Tibial artery (tissue), 4 donors: ENCODE data around the gene RUSC1.
A peak's percentile ranks its signal among the peaks of the same experiment; 100 is the strongest.
"Not testable (repeated sequence)": the region's sequence is repeated elsewhere in the genome, so short reads cannot be mapped to it uniquely, and the experiment has no call there.

ENCODE experiments used
- DNase-seq, 2 donors: peaks; one replicate each; pipeline ENCODE4 v3.0.0-alpha.2; 2019
- H3K27ac ChIP-seq, 2 donors: fragments of 200-600 bp; sonication (generic) in 1 of 2; 1 replicate in 1 of 2; 2 replicates in 1 of 2; pipeline ENCODE4 v1.5.1; 2018 to 2019; ENCODE audit warnings: mild to moderate bottlenecking in 1 of 2
- H3K27me3 ChIP-seq, 2 donors: fragments of 200-600 bp; sonication (generic) in 1 of 2; one replicate each; pipeline versions ENCODE4 v1.5.1 to v1.6.0; 2016 to 2019
- H3K36me3 ChIP-seq, 3 donors: fragments of 200-600 bp; sonication (generic) in 2 of 3; one replicate each; pipeline ENCODE4 v1.5.1; 2016 to 2019; ENCODE audit warnings: mild to moderate bottlenecking in 2 of 3
- H3K4me1 ChIP-seq, 4 donors: fragments of 200-600 bp; sonication (generic) in 2 of 4; 1 replicate in 3 of 4; 2 replicates in 1 of 4; pipeline ENCODE4 v1.5.1; 2016 to 2019
- H3K4me3 ChIP-seq, 2 donors: fragments of 200-600 bp; sonication (generic) in 1 of 2; 1 replicate in 1 of 2; 2 replicates in 1 of 2; pipeline ENCODE4 v1.5.1; 2018 to 2019; ENCODE audit warnings: mild to moderate bottlenecking in 2 of 2
- H3K9me3 ChIP-seq, 3 donors: fragments of 200-600 bp; sonication (generic) in 1 of 3; one replicate each; pipeline ENCODE4 v1.5.1; 2016 to 2019
- CTCF ChIP-seq, 2 experiments: fragments of 200-600 bp in 1 of 2; fragments of 450-650 bp in 1 of 2; IDR thresholded peaks; one replicate each; pipeline ENCODE4 v1.5.1; 2017 to 2019; ENCODE audit warnings: antibody characterized with exemption in 2 of 2, mild to moderate bottlenecking in 1 of 2, moderate library complexity in 1 of 2
- intact Hi-C: fragments of 100-400 bp; cut with DNase I; formaldehyde crosslinking; loops from one replicate; pipeline ENCODE4 v1.15.0; 2023; ENCODE audit warnings: low total_unique reads

The RUSC1 gene

GRCh38 chr1:155325603-155325893 is 4.9 kb downstream of the RUSC1 start:
- no peak for TF ChIP-seq CTCF (IDR thresholded peaks at IDR 0.05)
- intact Hi-C loops = no loop called here
- peaks cover 12 to 45% (median 35%) of the 10 kb centered on the region in 3 donors for H3K36me3 ChIP-seq
- no peaks in the 10 kb centered on the region for H3K27me3 ChIP-seq
- H3K4me3 ChIP-seq = peak overlapping the region; percentile 65 to 91
- H3K4me1 ChIP-seq = peaks cover 0 to 45% (median 30%) of the 10 kb centered on the region in 4 donors
- DNase-seq = no peak
- peak overlapping the region; percentile 89 to 99 for H3K27ac ChIP-seq
- H3K9me3 ChIP-seq = no peaks in the 10 kb centered on the region

DNA sequence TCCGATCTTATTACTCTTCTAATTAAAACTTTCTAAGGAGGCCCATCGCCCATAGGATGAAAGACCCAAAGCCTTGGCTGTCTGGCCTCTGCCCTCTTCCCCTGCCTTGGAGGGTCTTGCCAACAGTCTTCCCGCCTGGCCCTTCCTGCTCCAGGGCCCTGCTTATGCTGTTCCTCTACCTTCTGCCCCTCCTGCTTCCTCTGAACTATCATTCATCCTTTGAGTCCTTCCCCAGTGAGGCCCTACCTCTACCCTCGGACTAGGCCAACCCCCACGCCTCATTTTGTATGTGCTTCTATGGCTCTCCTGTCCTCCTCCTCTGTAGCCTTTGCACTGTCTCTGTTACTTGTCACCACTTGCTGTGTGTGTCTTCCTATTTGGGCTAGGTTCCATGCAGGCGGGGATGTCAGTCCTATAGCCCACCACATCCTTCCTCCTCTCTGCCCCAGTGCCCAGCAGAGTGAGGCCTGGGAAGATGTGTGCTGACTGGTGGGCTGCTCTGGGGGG is 5.4 kb downstream of the RUSC1 start:
- H3K27me3 ChIP-seq = no peaks in the 10 kb centered on the region
- H3K36me3 ChIP-seq = peaks cover 17 to 50% (median 40%) of the 10 kb centered on the region in 3 donors
- peaks cover 0 to 44% (median 29%) of the 10 kb centered on the region in 4 donors for H3K4me1 ChIP-seq
- peak overlapping the region; percentile 89 to 99 for H3K27ac ChIP-seq
- peak in 1 of 2 donors; percentile 61 for DNase-seq
- no peak for TF ChIP-seq CTCF (IDR thresholded peaks at IDR 0.05)
- intact Hi-C loops = no loop called here
- no peaks in the 10 kb centered on the region for H3K9me3 ChIP-seq
- no peak overlapping the region for H3K4me3 ChIP-seq

DNA sequence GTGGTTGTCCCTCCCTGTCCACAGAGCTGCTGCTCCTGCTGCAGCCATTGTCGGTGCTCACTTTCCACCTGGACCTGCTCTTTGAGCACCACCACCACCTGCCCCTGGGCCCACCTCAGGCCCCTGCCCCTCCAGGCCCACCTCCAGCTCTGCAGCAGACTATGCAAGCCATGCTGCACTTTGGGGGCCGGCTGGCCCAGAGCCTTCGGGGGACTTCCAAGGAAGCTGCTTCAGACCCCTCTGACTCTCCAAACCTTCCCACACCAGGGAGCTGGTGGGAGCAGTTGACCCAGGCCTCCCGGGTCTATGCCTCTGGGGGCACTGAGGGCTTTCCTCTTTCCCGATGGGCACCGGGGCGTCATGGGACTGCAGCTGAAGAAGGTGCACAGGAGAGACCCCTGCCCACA is 5.9 kb downstream of the RUSC1 start:
- Histone ChIP-seq H3K4me3 (no peak overlapping the region), H3K27me3 (no peaks in the 10 kb centered on the region), H3K36me3 (peaks cover 23 to 56% (median 46%) of the 10 kb centered on the region in 3 donors), H3K27ac (peak overlapping the region in 1 of 2 donors; percentile 99), H3K9me3 (no peaks in the 10 kb centered on the region), H3K4me1 (peaks cover 0 to 39% (median 25%) of the 10 kb centered on the region in 4 donors)
- intact Hi-C loops = no loop called here
- TF ChIP-seq CTCF (IDR thresholded peaks at IDR 0.05) = no peak
- peak in 1 of 2 donors; percentile 65 for DNase-seq

GRCh38 chr1:155327981-155328380 is 7.3 kb downstream of the RUSC1 start:
- H3K4me3 ChIP-seq = no peak overlapping the region
- no peaks in the 10 kb centered on the region for H3K27me3 ChIP-seq
- H3K9me3 ChIP-seq = no peaks in the 10 kb centered on the region
- peak in 1 of 2 donors; percentile 27 for DNase-seq
- H3K27ac ChIP-seq = no peak overlapping the region
- no peak for TF ChIP-seq CTCF (IDR thresholded peaks at IDR 0.05)
- intact Hi-C loops = no loop called here
- H3K4me1 ChIP-seq = peaks cover 0 to 28% (median 14%) of the 10 kb centered on the region in 4 donors
- peaks cover 23 to 62% (median 49%) of the 10 kb centered on the region in 3 donors for H3K36me3 ChIP-seq

- H3K4me3 ChIP-seq, H3K27me3 ChIP-seq, intact Hi-C loops, H3K9me3 ChIP-seq: not testable (repeated sequence)
- DNase-seq = peak in 1 of 2 donors; percentile 41
- H3K36me3 ChIP-seq = peaks cover 23 to 70% (median 57%) of the 10 kb centered on the region in 3 donors
- peak overlapping the region in 1 of 2 donors; percentile 7 for H3K27ac ChIP-seq
- peaks cover 0 to 28% (median 14%) of the 10 kb centered on the region in 4 donors for H3K4me1 ChIP-seq
These were observed 8.2 kb downstream of the RUSC1 start for GRCh38 chr1:155328856-155329255.

GRCh38 chr1:155329980-155330598 is 9.4 kb downstream of the RUSC1 start:
- Histone ChIP-seq H3K4me3 (no peak overlapping the region), H3K27ac (no peak overlapping the region), H3K9me3 (no peaks in the 10 kb centered on the region), H3K36me3 (peaks cover 23 to 79% (median 64%) of the 10 kb centered on the region in 3 donors), H3K4me1 (peaks cover 0 to 27% (median 12%) of the 10 kb centered on the region in 4 donors), H3K27me3 (no peaks in the 10 kb centered on the region)
- TF ChIP-seq CTCF (IDR thresholded peaks at IDR 0.05) = no peak
- intact Hi-C loops = no loop called here
- peak in 1 of 2 donors; percentile 45 for DNase-seq
